ENCODE measurements around the gene ETV6.

Gene ETV6

DNA sequence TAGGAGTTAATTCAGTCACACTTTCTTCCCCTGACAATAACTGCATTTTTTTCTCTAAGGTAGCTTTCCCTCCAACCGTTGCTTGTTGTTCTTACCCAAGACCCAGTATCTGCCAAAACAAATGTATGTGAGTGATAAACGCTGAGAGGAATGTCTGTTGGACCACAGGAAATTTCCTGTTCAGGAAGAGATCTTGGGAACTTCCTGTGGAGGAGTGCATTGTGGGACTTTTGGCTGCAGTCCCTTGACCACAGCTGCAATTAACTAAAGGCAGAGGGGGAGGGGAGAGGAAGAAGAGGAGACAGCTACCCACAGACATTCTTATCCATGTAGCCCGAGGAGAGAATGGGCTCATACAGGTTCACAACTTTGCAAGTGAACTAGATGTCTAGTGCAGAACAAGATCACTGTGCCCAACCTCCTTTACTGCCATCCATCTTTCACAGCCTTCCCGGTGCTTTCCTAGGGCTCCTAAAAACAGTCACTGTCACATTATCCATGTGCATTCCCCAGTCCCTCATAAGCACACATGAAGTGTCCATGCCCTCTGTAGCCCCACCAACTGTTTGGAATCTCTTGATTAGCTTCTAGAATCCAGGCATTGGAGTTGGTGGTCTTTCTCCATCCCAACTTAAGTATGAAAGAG lies 149.5 kb downstream of the ETV6 start:
- no peak for DNase-seq (ENCODE audit: low read depth, low spot score)

DNA sequence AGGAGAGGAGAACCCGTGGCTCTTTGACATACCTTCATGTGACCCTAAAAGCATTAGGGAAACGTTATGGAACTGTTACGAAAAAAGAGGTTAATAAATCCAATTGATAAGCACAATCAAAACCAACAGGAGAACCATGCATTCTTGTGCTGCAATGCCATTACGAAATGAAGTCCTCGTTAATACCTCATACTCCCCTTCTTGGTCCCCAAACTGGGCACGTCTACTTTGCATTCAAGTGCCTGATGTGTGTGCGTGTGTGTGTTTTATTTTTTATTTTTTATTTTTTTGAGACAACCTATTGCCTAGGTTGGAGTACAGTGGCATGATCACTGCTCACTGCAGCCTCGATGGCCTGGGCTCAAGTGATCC lies 150.0 kb downstream of the ETV6 start:
- no peak for DNase-seq (ENCODE audit: low read depth, low spot score)

DNA sequence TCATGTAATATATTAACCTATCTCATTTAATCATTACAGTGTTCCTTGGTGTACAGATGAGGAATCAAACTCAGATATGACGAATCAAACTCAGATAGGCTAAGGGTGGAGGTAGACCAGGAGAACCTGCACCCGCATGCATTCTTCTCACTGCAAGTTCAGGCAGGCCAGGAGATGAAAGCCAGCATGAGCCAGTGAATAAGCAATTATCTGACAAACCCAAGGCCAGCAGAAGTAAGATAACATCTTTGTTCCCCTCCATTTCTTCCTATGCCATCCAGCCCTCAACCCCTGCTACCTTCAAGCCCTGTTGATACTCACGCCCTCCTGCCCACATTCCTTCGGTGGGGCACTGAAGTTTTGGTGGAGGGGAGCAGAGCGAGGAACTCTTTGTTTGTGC lies 152.2 kb downstream of the ETV6 start:
- DNase-seq (ENCODE audit: low read depth, low spot score), result no peak

DNA sequence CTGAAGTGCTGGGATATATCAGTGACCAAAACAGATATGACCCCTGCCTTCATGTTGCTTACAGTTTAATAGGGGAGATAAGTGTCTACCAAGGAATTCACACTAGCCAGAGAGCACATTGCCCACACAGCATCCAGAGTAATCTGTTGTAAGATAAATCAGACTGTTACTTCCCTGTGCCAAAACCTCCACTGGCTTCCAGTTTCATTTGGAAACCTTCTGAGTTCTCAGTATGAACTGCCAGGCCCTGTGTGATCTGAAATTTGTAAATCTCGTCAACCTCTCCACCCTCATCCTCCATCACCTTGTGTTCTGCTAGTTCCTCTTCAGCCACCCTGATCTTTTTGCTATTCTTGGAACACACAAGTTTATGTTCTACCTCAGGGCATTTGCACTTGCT lies 154.7 kb downstream of the ETV6 start:
- no peak for DNase-seq (ENCODE audit: low read depth, low spot score)

DNA sequence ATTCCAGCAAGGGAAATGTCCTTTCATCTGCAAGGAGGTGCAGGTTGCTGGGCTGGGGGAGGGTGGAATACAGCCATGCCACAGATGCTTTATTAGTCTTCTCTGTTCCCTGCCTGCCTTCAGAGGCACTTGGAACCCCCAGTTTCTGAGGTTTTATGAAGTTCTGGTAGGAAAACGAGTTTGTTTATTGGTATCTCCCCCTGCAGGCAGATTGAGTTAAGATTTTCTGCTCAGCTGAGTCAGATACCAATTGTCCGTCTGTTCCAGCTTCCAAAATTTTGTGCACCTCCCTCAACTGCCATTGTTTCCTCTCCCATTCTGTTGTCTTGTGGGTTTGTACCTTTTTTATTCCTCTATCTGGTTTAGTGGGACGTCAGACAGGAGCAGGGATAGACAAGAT lies 155.6 kb downstream of the ETV6 start:
- no peak for DNase-seq (ENCODE audit: low read depth, low spot score)

DNA sequence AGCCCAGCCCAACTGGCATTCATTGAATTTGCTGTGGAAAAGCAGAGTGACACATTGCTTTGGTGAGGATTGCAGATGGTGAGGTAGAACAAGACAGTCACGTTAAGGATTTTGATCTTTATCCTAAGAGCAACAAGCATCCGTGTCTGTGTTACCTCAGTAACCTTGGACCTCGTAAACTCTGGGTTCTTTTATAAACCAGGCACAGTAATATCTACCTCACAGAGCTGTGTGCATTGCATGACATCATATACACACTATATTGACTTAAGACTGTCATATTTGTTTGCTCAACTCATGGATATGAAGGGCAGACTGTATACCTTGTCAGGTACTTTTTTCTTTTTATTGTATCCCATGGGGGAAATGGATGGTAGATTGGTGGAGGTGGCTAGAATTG lies 156.2 kb downstream of the ETV6 start:
- DNase-seq (ENCODE audit: low read depth, low spot score), result no peak

DNA sequence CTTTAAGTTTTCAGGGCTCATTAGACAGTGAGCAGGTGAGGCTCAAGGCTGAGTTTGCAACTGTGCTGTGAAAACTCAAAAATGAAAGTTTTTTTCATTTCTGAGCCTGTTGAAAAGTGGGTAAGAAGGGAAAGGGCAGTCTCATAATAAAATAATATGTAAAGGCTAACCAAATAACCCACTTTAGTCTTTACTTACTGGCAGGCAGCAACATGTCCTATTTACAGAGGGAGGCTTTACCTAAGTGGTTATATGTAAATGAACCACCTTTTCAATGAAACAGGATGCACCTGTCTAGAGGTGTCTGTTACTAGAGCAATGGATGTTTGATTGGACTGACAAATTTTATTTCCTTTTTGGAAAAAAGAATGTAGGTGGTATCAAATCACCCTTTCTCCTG lies 158.0 kb downstream of the ETV6 start:
- no peak for DNase-seq (ENCODE audit: low read depth, low spot score)

DNA sequence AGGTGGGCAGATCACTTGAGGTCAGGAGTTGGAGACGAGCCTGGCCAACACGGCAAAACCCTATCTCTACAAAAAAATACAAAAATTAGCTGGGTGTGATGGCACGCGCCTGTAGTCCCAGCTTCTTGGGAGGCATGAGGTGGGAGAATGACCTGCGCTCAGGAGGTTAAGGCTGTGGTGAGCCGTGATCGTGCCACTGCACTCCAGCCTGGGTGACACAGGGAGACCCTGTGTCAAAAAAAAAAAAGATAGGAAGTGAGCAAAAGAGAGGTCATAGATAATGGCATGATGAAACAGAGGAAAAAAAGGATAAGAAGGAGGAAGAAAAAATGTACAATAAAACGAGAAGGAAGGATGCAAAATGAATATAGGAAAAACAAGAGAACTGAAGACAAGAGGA lies 159.5 kb downstream of the ETV6 start:
- DNase-seq (ENCODE audit: low read depth, low spot score), result no peak

DNA sequence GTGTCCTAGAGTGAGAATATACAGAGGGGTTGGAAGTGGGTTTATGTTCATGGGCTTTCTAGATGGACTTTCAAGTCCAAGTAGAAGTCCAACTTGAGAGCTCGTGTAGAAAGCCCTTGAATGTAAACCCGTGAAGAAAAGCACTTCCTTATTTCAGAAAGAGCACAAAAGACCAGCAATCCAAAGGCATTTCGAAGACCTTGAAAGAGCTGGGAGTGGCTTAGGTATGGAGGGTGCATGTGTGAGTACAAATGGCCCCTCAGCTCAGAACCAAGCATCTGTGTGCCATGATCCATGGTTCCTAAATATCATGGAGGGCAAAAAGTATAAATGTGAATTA lies 160.7 kb downstream of the ETV6 start:
- no peak for DNase-seq (ENCODE audit: low read depth, low spot score)

DNA sequence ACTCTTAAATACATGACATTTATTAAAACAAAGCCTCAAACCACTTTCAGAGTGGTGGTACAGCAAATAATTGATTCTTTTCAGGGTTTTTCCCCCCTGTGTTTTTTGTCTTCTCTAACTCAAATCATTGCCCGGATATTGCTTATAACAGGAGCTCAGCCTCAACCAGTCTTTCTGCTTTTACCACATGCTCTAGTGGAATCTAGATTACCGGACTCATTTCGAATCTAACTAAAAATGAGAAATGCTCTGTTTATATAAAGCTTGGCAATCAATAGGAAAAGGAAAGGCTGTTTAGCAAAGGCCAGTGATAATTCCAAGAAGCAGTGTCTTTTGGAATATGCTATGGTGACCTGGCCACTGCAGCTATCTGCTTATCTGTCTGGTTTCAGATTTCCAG lies 161.5 kb downstream of the ETV6 start:
- no peak for DNase-seq (ENCODE audit: low read depth, low spot score)

DNA sequence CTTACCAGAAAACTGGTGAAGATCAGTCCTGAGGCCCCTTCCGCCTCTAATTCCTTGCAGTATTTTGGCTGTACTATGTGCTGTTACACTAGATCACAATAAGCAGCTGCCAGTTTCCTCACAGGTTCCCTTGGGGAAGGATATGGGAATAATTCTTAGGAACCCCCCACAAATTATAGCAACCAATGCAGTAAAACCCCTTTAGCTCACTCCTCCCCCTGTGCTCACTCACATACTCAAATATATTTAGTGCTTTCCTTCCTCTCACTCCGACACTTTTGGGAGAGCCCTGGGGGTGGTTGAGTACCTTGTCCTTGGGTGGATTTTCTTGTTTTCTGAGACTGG lies 162.7 kb downstream of the ETV6 start:
- DNase-seq (ENCODE audit: low read depth, low spot score), result no peak

DNA sequence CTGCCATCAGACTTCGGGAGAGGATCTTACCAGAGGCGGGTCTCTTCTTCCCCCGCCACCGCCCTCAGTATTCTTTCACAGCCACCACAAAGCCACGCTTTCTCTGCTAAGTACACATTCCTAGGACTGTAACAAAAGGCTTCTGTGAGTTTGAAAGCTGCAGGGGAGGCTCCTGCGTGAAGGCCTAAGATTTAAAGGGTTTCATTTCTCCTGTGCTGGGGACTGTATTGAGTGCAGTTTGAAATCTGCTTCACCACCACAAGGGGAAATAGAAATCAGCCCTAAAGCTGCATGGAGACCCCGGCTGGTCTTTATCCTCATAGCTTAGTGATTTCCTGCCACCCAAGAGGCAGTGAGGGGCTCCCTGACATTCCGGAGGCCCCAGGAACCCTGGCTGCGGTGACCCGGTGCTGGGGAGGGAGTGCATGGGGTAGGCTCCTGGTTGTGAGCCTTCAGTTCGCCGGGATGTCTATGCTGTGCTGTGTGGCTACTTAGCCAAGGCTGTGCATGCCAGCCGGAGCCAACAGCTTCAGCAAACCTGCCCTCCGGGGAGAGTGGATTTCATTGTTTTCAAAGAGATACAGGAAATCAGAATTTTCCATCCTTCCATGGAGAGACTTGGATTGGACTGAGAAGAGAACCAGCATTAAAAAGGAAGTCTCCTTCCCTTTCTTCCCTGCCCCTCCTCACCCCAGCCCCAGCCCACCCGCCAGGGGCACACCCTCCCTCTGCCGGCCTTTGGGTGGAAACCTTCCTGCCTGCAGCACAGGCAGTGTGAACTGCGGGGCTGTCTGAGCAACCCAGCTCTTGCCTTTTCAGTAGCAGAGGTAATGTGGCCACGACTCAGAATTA lies 163.3 kb downstream of the ETV6 start:
- DNase-seq (ENCODE audit: low read depth, low spot score), result no peak

DNA sequence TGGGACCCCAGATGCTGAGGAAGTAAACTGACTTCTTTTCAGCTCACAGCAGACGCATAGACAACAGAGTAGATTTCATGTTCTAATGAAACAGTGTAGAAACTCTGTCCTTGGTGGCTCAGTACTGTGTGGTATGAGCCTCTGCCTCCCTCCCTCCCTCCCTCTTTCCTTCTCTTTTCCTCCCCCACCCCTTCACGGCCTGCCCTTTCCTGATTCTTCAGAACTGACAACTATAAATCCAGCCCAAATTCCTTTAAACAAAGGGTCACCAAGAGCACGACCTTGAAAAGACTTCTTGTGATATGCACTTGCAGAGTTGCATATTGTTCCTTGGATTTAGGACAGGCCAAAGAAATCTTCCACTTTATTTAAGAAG lies 164.0 kb downstream of the ETV6 start:
- no peak for DNase-seq (ENCODE audit: low read depth, low spot score)

DNA sequence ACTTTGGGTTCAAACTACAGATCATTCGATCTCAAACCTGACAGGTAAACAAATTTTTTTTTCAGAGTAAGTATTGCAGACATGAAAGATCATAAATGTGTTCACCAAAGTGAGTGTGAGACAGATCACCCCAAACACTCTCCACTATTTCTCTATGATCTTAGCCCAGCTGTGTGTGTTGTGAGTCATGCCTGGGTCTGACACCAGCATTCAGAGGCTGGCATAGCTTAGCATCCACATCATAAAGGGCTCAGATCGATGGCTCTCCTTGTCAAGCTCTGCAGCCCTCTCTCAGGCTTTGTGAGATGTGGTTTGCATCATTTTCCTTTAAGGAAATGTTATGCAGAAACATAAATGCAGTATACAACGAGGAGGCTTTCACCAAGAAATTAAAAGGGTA lies 164.9 kb downstream of the ETV6 start:
- no peak for DNase-seq (ENCODE audit: low read depth, low spot score)

DNA sequence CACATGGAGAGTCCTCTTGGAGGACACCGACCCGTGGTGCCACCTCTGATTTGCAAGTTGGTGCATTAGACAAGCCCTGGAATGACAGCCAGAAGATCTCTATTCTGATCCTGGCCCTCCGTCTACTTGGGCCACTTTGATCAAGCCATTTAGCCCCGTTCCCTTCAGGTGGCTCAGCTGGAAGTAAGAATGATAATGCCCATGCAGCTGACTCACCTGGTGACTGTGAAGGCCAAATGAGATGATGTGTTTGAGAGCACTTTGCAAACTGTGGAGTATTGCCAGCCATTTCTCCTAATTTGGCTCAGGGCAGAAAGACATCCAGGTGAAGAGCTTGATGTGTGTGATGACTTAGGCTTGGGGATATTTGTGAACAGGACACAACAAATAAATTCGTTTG lies 165.9 kb downstream of the ETV6 start:
- no peak for DNase-seq (ENCODE audit: low read depth, low spot score)

DNA sequence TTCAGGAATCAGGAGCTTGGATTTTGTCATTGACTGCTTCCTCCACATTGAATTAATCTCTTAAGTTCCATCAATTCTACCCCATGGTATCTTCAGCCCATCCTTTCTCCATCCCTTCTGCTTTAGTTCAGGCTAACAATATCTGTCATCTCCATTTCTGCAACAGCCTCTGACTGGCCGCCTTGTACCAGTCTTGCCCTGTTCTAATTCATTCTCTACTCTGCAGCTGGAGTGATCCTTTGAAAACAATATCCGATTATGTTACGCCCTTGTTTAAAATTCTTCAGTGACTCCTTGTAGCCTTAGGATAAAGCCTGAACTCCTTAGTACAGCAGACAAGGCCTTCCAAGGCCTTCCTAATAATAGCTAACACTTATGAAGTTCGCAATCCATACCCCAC lies 170.2 kb downstream of the ETV6 start:
- DNase-seq (ENCODE audit: low read depth, low spot score), result no peak

DNA sequence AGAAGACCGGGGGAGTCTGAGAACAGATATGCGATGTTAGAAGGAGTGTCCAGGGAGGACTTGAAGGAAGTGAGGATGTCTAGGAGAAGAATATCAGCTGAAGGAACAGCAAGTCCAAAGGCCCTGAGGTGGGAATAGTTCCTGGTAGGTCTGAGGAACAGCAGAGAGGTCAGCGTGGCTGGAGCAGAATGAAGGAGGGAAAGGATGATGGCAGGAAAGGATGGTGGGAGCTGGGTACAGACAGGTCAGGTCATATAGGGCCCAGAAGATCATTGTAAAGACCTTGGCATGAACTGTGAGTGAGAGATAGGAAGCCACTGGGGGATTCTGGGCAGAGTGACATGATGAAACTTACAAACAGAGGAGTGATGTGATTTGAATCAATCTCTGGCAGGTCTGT lies 171.0 kb downstream of the ETV6 start:
- DNase-seq (ENCODE audit: low read depth, low spot score), result no peak

DNA sequence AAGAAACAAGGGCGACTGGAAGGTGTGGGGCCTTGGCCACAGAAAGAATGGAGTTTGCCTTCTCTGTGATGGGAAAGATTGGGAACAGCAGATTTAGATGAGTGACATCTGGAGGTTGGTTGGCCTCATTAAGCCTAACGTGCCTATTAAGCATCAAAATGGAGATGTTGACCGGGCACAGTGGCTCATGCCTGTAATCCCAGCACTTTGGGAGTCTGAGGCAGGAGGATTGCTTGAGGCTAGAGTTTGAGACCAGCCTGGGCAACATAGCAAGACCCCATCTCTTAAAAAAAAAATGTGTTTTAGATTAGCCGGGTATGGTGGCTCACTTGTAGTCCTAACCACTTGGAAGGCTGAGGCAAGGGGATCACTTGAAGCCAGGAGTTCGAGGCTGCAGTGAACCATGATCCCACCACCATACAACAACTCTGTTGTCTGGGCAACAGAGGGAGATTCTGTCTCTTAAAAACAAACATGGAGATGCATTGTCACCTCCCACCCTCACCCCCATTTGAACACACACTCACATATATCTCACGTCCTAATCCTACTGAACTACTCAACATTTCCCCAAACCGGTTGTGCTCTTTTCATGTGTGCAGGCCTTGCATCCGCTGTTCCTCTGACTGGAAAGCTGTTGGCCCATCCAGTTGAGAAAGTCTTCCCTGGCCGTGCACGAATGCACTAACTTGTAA lies 172.1 kb downstream of the ETV6 start:
- DNase-seq (ENCODE audit: low read depth, low spot score), result no peak

DNA sequence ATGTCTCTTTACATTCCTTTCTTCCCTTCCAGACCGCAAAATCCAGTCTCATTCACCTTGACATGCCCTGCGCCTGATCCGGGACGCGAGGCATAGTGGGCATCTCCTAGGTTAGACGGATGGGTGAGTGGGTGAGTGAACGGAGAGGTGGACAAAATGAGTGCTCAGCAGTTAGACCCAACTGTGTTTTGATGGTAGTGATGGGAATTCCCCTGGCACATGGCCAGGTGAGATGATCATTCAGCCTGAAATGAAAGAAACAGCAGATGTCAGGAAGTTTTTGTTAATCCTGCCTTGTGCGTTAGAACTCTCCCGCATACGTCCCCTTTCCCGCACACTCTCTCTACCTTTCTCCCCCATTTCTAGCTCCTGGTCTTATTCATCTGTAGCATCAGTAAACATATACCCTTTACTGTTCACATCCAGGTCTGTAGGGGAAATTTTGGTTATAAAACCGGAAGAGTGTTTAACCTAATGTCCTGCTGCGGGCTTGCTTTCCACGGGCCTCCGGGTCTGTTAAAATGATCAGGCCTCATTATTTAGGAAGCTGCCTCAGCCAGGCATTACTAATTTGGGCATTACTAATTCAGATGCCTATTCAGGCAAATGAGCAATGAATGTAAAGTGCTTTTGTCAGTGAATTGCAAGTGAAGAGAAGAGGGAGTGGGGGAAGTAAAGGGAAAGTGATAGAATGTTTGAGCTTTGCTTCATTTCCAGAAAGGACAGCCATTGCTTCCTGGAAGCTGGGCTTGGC lies 172.8 kb downstream of the ETV6 start:
- no peak for DNase-seq (ENCODE audit: low read depth, low spot score)

DNA sequence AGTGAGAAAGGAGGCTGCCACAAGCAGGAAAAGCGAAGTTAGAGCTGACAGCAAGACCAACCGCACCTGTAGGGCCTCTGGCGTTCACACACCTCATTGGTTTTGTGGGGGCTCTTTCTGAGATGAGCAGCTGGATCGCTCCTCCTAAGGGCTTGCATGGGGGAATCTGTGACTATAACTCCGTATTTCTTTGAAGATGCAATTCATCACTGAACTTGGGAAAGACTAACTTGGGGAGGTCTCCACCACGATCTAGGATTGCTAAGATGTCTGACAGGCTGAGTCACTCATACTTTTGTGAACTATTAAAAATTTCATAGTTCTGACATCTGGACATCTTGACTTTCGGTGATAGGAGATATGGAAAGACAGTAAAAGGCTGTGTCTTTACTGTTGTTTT lies 173.6 kb downstream of the ETV6 start:
- no peak for DNase-seq (ENCODE audit: low read depth, low spot score)

DNA sequence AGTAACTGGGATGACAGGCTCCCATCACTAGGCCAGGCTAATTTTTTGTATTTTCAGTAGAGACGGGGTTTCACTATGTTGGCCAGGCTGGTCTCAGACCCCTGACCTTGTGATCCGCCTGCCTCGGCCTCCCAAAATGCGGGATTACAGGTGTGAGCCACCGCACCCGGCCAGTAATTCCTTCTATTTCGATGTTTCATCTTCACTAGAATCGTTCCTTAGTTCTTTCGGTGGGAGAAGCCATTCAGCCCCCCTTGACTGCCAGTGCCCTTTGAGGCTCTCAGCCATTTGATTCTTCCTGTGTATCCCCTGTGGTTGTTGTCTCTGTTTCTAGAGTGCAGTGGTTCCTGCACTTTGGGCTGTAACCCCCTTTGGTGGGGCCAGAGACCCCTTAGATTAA lies 174.1 kb downstream of the ETV6 start:
- no peak for DNase-seq (ENCODE audit: low read depth, low spot score)

DNA sequence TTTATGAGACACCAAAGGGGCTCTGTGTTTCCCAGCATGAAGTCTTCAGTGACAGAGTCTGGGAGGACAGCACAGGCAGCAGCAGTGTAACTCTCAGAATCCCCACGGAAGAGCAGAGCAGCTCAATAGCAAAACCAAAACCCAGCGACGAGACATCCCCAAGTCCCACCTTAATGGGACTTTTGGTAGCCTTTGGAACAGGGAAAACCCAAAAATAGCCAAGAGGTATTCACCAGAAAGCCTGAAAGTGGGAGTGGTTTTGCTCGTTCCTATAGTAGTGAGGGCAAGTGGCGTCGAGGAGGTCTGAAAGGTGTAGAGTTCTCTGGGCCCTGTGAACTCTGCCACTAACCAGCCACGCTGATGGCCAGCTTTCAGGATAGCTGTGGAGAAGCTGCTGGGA lies 174.6 kb downstream of the ETV6 start:
- DNase-seq (ENCODE audit: low read depth, low spot score), result no peak

DNA sequence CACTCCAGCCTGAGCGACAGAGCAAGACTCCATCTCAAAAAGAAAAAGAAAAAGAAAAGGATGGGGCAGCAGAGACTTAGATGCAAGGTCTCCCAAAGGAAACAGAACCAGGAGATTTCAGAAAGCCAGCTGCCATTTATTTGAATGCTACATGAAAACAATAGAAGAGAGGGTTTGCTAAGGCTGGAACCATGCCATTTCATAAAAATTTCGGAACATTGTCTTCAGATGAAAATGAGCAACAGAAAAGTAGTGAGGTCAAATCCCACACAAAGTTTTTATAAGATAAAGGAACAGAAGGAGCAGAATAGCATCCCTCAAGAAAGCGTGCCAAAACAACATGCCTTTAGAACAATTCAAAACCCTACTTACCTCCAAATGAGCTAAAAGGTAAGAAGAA lies 175.3 kb downstream of the ETV6 start:
- DNase-seq (ENCODE audit: low read depth, low spot score), result no peak

All from iPS DF 19.7 (cell line).